IPS-15b (cell line): ENCODE data around the gene SLC2A4RG.
A peak's percentile ranks its signal among the peaks of the same experiment; 100 is the strongest.
"Not testable (repeated sequence)": the region's sequence is repeated elsewhere in the genome, so short reads cannot be mapped to it uniquely, and the experiment has no call there.

Experiments
- H3K27me3 ChIP-seq: one replicate; pipeline ENCODE4 v1.6.1; 2013; ENCODE audit warnings: low read length; ENCODE audit not compliant: control insufficient read depth, insufficient read depth
- H3K36me3 ChIP-seq: one replicate; pipeline ENCODE4 v1.6.1; 2013; ENCODE audit warnings: low read length; ENCODE audit not compliant: control insufficient read depth, insufficient read depth
- H3K4me1 ChIP-seq: one replicate; pipeline ENCODE4 v1.6.1; 2013; ENCODE audit warnings: mild to moderate bottlenecking, low read length; ENCODE audit not compliant: control insufficient read depth, insufficient read depth
- H3K4me3 ChIP-seq: one replicate; pipeline ENCODE4 v1.5.1; 2013; ENCODE audit warnings: low read depth, low read length
- H3K9ac ChIP-seq: one replicate; pipeline ENCODE4 v1.6.1; 2013; ENCODE audit warnings: low read depth, mild to moderate bottlenecking, low read length
- H3K9me3 ChIP-seq: one replicate; pipeline ENCODE4 v1.6.1; 2013; ENCODE audit warnings: mild to moderate bottlenecking, low read length; ENCODE audit not compliant: control insufficient read depth, insufficient read depth

SLC2A4RG gene

DNA sequence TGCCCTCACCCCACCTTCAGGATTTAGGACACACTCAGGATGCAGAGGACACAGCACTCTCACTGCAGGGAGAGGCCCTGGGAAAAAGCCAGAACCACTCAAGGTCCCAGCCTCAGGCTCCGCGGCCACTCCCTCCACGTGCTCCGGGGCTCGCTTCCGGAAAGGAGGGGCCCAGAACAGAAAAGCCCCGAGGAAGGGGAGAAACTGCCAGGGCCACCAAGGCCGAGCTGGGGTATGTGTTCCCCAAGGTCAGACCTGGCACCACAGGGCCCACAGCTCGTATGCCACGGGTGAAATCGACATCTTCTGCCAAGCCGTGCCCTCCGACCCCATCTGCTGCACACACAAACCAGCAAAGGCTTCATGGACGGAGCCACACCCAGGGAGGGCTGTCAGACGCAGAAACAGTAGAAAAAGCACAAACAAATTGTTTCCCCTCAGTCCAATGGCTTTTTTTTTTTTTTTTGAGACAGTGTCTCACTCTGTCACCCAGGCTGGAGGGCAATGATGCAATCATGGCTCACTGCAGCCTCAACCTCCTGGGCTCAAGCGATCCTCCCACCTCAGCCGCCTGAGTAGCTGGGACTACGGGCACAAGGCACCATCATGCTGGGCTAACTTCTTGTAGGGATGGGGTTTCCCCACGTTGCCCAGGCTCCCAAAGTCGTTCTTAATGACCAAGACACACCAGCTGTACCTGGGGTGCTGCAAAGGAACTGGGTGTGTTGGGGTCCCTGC is 33.4 kb downstream of the SLC2A4RG start:
- Histone ChIP-seq H3K4me3 (no peak overlapping the region), H3K36me3 (peaks cover 18% of the 10 kb centered on the region), H3K9ac (no peak overlapping the region), H3K4me1 (no peaks in the 10 kb centered on the region), H3K27me3 (no peaks in the 10 kb centered on the region), H3K9me3 (no peaks in the 10 kb centered on the region)

DNA sequence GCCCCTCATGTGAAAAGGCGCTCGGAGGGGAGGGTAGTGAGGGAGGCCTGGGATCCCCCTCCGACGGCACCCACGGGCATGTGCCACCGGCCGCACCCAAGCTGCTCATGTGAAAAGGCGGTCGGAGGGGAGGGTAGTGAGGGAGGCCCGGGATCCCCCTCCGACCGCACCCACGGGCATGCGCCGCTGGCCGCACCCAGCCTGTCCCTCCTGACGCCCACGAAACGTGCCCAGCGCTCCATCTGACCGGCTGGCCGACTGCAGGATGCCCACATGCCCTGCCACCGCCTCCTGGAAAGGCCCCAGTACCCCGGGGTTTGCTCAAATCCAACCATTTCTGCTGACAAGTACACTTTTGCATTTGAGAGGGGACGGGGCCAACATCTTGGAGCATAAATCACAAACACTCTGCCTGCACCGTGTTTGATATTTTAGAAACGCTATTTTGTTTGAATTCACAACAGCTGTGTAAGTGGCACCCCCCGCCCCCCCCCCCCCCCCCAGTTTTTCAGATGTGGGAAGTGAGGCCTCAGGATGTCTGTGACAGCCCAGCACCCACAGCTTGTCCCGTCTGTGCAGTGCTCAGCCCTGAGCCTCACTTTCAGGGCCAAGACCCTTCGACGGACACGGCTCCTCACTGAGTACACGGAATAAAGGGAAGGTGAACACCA is 34.1 kb downstream of the SLC2A4RG start:
- Histone ChIP-seq H3K9ac (no peak overlapping the region), H3K36me3 (peaks cover 18% of the 10 kb centered on the region), H3K9me3 (no peaks in the 10 kb centered on the region), H3K4me1 (no peaks in the 10 kb centered on the region), H3K27me3 (no peaks in the 10 kb centered on the region), H3K4me3 (no peak overlapping the region)

DNA sequence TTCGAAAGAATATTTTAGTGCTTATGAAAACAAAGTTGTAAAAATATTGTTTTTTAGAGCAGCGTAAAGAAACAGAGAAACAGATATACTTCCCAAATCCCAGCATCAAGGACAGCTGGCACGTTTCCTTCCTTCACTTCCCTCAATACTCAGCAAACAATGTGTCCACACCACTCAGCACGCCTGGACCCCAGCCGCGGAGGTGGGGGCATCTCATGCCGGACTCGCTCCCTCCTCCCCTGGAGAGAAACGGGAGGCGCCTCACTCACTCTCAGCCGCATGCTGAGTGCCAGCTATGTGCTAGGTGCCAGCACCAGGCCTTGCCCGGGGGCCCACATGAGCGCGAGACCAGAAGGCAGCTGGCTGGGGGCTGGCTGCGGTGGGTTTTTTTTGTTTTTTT is 34.7 kb downstream of the SLC2A4RG start:
- H3K9me3 ChIP-seq = no peaks in the 10 kb centered on the region
- H3K27me3 ChIP-seq = no peaks in the 10 kb centered on the region
- peaks cover 13% of the 10 kb centered on the region for H3K36me3 ChIP-seq
- H3K4me3 ChIP-seq = no peak overlapping the region
- no peaks in the 10 kb centered on the region for H3K4me1 ChIP-seq
- no peak overlapping the region for H3K9ac ChIP-seq

DNA sequence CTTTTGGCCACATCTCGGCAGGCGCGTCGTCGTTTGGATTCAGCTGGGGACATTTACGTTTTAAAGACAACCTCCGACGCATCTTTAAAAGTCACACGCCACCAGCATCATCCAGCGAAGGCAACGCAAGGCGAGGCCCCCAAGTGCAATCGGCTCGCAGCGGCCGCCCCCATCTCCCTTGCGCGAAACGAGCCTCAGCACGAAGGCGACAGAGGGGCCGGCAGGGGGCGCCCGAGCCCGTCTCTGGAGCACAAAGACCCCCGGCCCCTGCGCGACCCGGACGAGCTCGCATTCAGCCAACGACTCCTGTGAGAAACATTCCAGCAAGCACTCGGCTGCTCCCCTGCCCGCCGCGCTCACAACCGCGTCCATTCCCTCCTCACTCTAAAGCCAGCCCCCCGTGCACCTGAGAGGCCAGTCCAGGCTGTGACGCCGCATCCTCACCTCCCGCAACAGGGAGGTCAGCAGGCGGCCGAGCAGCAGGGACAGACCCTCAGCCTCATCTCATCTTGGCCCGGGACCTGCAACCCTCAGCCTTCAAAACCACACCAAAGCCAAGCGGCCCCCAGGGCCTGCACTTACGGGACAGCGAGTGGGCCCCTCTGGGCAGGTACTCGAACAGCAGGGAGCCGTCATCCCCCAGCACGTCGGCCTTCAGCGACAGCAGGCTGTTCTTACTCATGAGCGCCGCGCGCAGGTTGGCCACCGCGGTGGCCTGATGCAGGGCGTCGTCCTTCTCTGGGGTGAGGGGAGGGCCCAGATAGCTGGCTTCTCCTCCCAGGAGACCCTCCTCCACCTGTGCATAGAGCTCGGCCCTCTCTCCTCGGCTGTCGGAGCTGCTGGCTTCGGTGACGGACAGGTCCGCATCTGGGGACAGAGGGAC is 35.8 kb downstream of the SLC2A4RG start:
- H3K4me1 ChIP-seq = no peaks in the 10 kb centered on the region
- peak overlapping the region; percentile 59 for H3K4me3 ChIP-seq
- no peaks in the 10 kb centered on the region for H3K27me3 ChIP-seq
- H3K36me3 ChIP-seq = peaks cover 5% of the 10 kb centered on the region
- H3K9ac ChIP-seq = no peak overlapping the region
- H3K9me3 ChIP-seq = no peaks in the 10 kb centered on the region

DNA sequence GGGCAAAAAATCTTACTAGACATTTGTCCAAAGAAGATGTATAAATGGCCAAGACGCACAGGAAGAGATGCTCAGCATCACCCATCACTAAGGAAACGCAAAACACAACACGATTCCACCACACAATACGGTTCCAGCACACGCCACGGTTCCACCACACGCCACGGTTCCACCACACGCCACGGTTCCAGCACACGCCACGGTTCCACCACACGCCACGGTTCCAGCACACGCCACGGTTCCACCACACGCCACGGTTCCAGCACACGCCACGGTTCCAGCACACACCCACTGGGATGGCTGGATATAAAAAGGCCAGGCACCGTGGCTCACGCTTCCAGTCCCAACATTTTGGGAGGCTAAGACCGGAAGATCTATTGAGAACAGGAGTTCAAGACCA is 37.3 kb downstream of the SLC2A4RG start:
- not testable (repeated sequence) for H3K27me3 ChIP-seq, H3K4me3 ChIP-seq, H3K9ac ChIP-seq, H3K4me1 ChIP-seq, H3K36me3 ChIP-seq, H3K9me3 ChIP-seq

DNA sequence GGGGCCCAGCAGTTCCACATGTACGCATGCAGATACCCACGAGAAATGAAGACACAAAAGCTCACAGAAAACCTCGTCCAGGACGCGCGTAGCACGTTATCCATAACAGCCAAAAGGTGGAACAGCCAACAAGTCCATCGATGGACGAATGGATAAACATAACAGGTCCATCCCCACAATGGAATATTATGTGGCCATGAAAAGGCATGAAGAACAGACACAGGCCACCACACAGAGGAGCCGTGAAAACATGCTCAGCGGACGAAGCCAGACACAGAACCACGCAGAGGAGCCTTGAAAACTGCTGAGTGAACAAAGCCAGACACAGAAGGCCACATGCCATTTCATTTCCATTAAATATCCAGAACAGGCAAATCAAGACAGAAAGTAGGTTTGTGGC is 38.0 kb downstream of the SLC2A4RG start:
- H3K9ac ChIP-seq = no peak overlapping the region
- H3K27me3 ChIP-seq = no peaks in the 10 kb centered on the region
- H3K36me3 ChIP-seq = no peaks in the 10 kb centered on the region
- no peaks in the 10 kb centered on the region for H3K9me3 ChIP-seq
- H3K4me3 ChIP-seq = no peak overlapping the region
- H3K4me1 ChIP-seq = no peaks in the 10 kb centered on the region

DNA sequence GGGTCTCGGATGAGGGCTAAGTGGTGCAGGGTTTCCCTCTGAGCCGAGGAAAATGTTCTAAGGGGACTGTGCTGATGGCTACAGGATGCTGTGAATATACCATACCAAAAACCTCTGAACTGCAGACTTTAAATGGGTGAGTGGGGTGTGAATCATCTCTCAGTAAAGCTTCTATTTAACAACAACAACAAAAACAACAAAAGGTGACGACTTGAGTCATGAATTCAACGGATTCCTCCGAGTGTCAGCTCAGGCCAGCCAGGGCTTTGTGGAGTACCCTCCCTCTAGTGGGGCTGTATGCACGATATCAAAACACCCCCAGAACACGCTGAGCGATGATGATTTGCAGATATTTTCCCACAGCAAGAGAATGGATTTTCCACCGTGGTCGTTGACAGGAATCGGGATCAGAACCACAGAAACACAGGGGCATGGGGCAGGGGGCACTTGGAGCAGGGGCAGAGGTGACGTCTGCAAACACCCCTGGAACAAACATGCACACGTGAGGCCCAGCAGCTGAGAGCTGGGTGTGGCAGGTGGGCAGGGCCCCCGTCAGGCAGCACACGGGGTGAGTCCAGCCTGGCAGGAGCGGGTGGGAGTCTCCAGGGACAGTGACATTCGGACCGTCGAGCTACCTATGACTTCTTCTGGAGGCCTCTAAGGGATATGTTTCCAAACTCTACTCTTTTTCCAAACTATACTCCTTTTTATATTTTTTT is 38.6 kb downstream of the SLC2A4RG start:
- H3K36me3 ChIP-seq = no peaks in the 10 kb centered on the region
- no peak overlapping the region for H3K9ac ChIP-seq
- H3K4me3 ChIP-seq = no peak overlapping the region
- H3K9me3 ChIP-seq = no peaks in the 10 kb centered on the region
- H3K4me1 ChIP-seq = no peaks in the 10 kb centered on the region
- no peaks in the 10 kb centered on the region for H3K27me3 ChIP-seq

DNA sequence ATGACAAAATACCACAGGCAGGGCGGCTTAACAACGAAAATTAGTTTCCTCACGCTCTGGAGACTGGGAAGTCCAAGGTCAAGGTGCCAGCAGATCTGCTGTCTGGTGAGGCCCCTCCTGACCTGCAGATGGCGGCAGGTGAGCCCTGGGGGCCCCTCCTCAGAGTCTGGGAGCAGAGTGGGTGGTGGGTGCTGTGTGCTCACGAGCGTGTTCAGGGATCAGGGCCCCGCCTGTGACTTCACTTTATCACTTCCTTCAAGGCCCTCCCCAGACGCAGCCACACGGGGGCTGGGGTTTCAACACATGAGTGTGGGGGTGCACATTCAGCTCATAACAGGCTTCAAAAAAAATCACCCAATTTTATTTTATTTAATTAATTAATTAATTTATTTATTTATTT is 39.3 kb downstream of the SLC2A4RG start:
- H3K9me3 ChIP-seq = no peaks in the 10 kb centered on the region
- no peak overlapping the region for H3K4me3 ChIP-seq
- H3K4me1 ChIP-seq = no peaks in the 10 kb centered on the region

DNA sequence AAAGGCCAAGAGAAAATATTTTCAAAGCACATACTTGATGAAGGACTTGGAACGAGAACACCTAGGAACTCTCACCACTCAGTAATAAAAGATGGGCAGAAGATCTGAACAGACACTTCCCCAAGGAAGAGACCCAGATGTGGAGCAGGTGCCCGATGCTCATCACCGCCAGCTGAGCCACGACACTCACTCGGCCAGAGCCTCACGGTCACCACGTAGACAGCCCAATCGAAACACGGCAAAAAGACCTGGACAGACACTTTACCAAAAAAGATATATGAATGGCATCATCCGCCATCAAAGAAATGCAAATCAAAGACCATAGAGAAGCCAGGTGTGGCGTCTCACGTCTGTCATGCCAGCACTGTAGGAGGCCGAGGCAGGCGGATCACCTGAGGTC is 41.6 kb downstream of the SLC2A4RG start:
- Histone ChIP-seq H3K36me3 (no peaks in the 10 kb centered on the region), H3K9me3 (no peaks in the 10 kb centered on the region), H3K4me3 (no peak overlapping the region), H3K27me3 (no peaks in the 10 kb centered on the region), H3K9ac (no peak overlapping the region), H3K4me1 (peaks cover 2% of the 10 kb centered on the region)

More for the DNA sequence above, 39.3 kb downstream of the SLC2A4RG start:
- H3K9ac ChIP-seq = no peak overlapping the region
- no peaks in the 10 kb centered on the region for H3K27me3 ChIP-seq
- no peaks in the 10 kb centered on the region for H3K36me3 ChIP-seq

DNA sequence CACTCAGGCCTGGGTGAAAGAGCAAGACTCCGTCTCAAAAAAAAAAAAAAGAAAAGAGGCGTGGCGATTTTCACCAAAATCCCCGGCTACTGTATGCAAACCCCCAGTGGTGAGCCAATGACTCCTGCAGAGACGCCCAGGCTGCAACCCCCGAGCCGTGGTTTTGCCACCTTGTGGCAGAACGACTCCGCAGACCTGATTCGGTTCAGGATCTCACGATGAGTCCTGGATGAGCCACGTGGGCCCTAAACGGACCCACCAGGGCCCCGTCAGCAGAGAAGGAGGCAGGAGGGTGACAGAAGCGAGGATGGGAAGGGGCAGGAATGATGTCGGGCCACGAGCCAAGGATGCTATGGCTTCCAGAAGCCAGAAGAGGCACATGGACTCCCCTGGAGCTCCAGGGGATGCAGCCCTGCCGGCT is 42.5 kb downstream of the SLC2A4RG start:
- no peaks in the 10 kb centered on the region for H3K36me3 ChIP-seq
- H3K9ac ChIP-seq = no peak overlapping the region
- H3K4me1 ChIP-seq = peaks cover 2% of the 10 kb centered on the region

DNA sequence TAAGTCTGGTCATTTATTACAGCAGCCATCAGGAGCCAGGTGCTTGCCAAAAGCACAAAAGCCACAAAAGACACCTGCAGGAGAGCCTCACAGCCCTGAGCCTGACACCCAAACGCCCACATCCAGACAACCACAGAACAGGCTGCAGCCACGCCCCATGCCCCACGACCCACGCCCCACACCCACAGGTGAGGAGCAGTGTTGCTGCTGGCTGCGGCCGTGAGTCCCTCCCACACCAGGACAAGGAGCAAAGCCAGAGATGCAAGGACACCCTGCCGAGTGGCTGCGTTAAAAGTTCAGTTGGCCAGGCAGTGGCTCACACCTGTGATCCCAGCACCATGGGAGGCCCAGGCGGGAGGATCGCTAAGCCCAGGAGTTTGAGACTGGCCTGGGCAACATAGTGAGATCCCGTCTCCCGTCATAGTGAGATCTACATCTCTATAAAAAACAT is 43.0 kb downstream of the SLC2A4RG start:
- Histone ChIP-seq H3K4me1 (peaks cover 2% of the 10 kb centered on the region), H3K36me3 (no peaks in the 10 kb centered on the region), H3K9me3 (no peaks in the 10 kb centered on the region), H3K27me3 (no peaks in the 10 kb centered on the region), H3K9ac (no peak overlapping the region), H3K4me3 (no peak overlapping the region)

More for the DNA sequence above, 42.5 kb downstream of the SLC2A4RG start:
- Histone ChIP-seq H3K4me3 (no peak overlapping the region), H3K27me3 (no peaks in the 10 kb centered on the region), H3K9me3 (no peaks in the 10 kb centered on the region)
